Adipocyte (in vitro differentiated cells): ENCODE measurements around the gene CUL2.

Experiments
- DNase-seq: peaks from one replicate; pipeline ENCODE4 v3.0.0-alpha.2; 2015; ENCODE audit warnings: low read depth
- H3K27me3 ChIP-seq: replicated peaks from 2 replicates; pipeline ENCODE4 v1.7.0; 2013; ENCODE audit warnings: mild to moderate bottlenecking, low read length, moderate library complexity; ENCODE audit not compliant: control insufficient read depth, insufficient read depth
- H3K36me3 ChIP-seq: 2 replicates; pipeline ENCODE4 v1.7.0; 2013; ENCODE audit warnings: low read length, mild to moderate bottlenecking, moderate library complexity; ENCODE audit not compliant: control insufficient read depth, insufficient read depth, severe bottlenecking
- H3K4me1 ChIP-seq: 2 replicates; pipeline ENCODE4 v1.7.0; 2013; ENCODE audit warnings: mild to moderate bottlenecking, low read length, moderate library complexity; ENCODE audit not compliant: control insufficient read depth, insufficient read depth
- H3K4me3 ChIP-seq: 2 replicates; pipeline ENCODE4 v1.7.0; 2013; ENCODE audit warnings: mild to moderate bottlenecking, low read length, moderate library complexity
- H3K9ac ChIP-seq: 2 replicates; pipeline ENCODE4 v1.7.0; 2013; ENCODE audit warnings: mild to moderate bottlenecking, low read length, moderate library complexity
- H3K9me3 ChIP-seq: 2 replicates; pipeline ENCODE4 v1.7.0; 2013; ENCODE audit warnings: mild to moderate bottlenecking, low read length, moderate library complexity; ENCODE audit not compliant: control insufficient read depth

The CUL2 gene

GRCh38 chr10:35079763-35080162, 10.4 kb downstream of the CUL2 start:
- peaks cover 5% of the 10 kb centered on the region for H3K9me3 ChIP-seq
- H3K36me3 ChIP-seq = peaks cover 6% of the 10 kb centered on the region
- peak; percentile 77 for DNase-seq
- peaks cover 13% of the 10 kb centered on the region for H3K4me1 ChIP-seq
- H3K4me3 ChIP-seq = no peak overlapping the region
- no peak overlapping the region for H3K9ac ChIP-seq
- H3K27me3 ChIP-seq = no peaks in the 10 kb centered on the region

GRCh38 chr10:35079265-35079664, 10.9 kb downstream of the CUL2 start:
- Histone ChIP-seq H3K4me3 (no peak overlapping the region), H3K36me3 (peaks cover 6% of the 10 kb centered on the region), H3K9me3 (peaks cover 5% of the 10 kb centered on the region), H3K9ac (no peak overlapping the region), H3K4me1 (peaks cover 13% of the 10 kb centered on the region), H3K27me3 (no peaks in the 10 kb centered on the region)
- no peak for DNase-seq

- DNase-seq = no peak
- no peaks in the 10 kb centered on the region for H3K27me3 ChIP-seq
- H3K4me1 ChIP-seq = peaks cover 13% of the 10 kb centered on the region
- H3K9me3 ChIP-seq = no peaks in the 10 kb centered on the region
- no peak overlapping the region for H3K9ac ChIP-seq
- peaks cover 14% of the 10 kb centered on the region for H3K36me3 ChIP-seq
- no peak overlapping the region for H3K4me3 ChIP-seq
These were observed 14.9 kb downstream of the CUL2 start for GRCh38 chr10:35075228-35075627.

GRCh38 chr10:35074266-35074665, 15.9 kb downstream of the CUL2 start:
- Histone ChIP-seq H3K36me3 (peaks cover 15% of the 10 kb centered on the region), H3K4me1 (peaks cover 3% of the 10 kb centered on the region), H3K27me3 (no peaks in the 10 kb centered on the region), H3K9ac (no peak overlapping the region), H3K4me3 (no peak overlapping the region), H3K9me3 (no peaks in the 10 kb centered on the region)
- no peak for DNase-seq

- Histone ChIP-seq H3K4me1 (no peaks in the 10 kb centered on the region), H3K36me3 (peaks cover 33% of the 10 kb centered on the region), H3K27me3 (no peaks in the 10 kb centered on the region), H3K9ac (no peak overlapping the region), H3K9me3 (no peaks in the 10 kb centered on the region), H3K4me3 (no peak overlapping the region)
- no peak for DNase-seq
These were observed 19.6 kb downstream of the CUL2 start for GRCh38 chr10:35070521-35070920.

GRCh38 chr10:35063837-35064454, 26.2 kb downstream of the CUL2 start:
- H3K9me3 ChIP-seq = no peaks in the 10 kb centered on the region
- DNase-seq = no peak

GRCh38 chr10:35059481-35059880, 30.7 kb downstream of the CUL2 start:
- no peak for DNase-seq
- Histone ChIP-seq H3K4me1 (no peaks in the 10 kb centered on the region), H3K4me3 (no peak overlapping the region), H3K27me3 (no peaks in the 10 kb centered on the region), H3K9me3 (no peaks in the 10 kb centered on the region), H3K36me3 (peaks cover 64% of the 10 kb centered on the region), H3K9ac (no peak overlapping the region)

More at GRCh38 chr10:35063837-35064454, 26.2 kb downstream of the CUL2 start:
- H3K36me3 ChIP-seq = peaks cover 54% of the 10 kb centered on the region
- no peak overlapping the region for H3K9ac ChIP-seq
- no peak overlapping the region for H3K4me3 ChIP-seq
- H3K27me3 ChIP-seq = no peaks in the 10 kb centered on the region
- no peaks in the 10 kb centered on the region for H3K4me1 ChIP-seq

- Histone ChIP-seq H3K4me1 (no peaks in the 10 kb centered on the region), H3K9me3 (no peaks in the 10 kb centered on the region), H3K27me3 (no peaks in the 10 kb centered on the region), H3K36me3 (peaks cover 70% of the 10 kb centered on the region), H3K9ac (no peak overlapping the region), H3K4me3 (no peak overlapping the region)
- DNase-seq = no peak
These were observed 31.5 kb downstream of the CUL2 start for GRCh38 chr10:35058686-35059085.

GRCh38 chr10:35058134-35058533, 32.0 kb downstream of the CUL2 start:
- no peak overlapping the region for H3K4me3 ChIP-seq
- DNase-seq = peak; percentile 79
- no peaks in the 10 kb centered on the region for H3K9me3 ChIP-seq
- no peak overlapping the region for H3K9ac ChIP-seq
- H3K36me3 ChIP-seq = peaks cover 69% of the 10 kb centered on the region
- no peaks in the 10 kb centered on the region for H3K27me3 ChIP-seq
- H3K4me1 ChIP-seq = no peaks in the 10 kb centered on the region

- no peak overlapping the region for H3K4me3 ChIP-seq
- no peaks in the 10 kb centered on the region for H3K4me1 ChIP-seq
- H3K27me3 ChIP-seq = no peaks in the 10 kb centered on the region
- H3K9ac ChIP-seq = no peak overlapping the region
- no peaks in the 10 kb centered on the region for H3K9me3 ChIP-seq
- peaks cover 72% of the 10 kb centered on the region for H3K36me3 ChIP-seq
- DNase-seq = no peak
These were observed 33.5 kb downstream of the CUL2 start for GRCh38 chr10:35056686-35057085.

GRCh38 chr10:35056133-35056532, 34.0 kb downstream of the CUL2 start:
- H3K4me3 ChIP-seq = no peak overlapping the region
- no peaks in the 10 kb centered on the region for H3K4me1 ChIP-seq
- no peak overlapping the region for H3K9ac ChIP-seq
- no peak for DNase-seq
- no peaks in the 10 kb centered on the region for H3K27me3 ChIP-seq
- H3K9me3 ChIP-seq = no peaks in the 10 kb centered on the region
- H3K36me3 ChIP-seq = peaks cover 76% of the 10 kb centered on the region

GRCh38 chr10:35050568-35050967, 39.6 kb downstream of the CUL2 start:
- H3K27me3 ChIP-seq = no peaks in the 10 kb centered on the region
- no peak overlapping the region for H3K4me3 ChIP-seq
- peaks cover 68% of the 10 kb centered on the region for H3K36me3 ChIP-seq
- no peaks in the 10 kb centered on the region for H3K4me1 ChIP-seq
- no peaks in the 10 kb centered on the region for H3K9me3 ChIP-seq
- no peak for DNase-seq
- H3K9ac ChIP-seq = no peak overlapping the region
